ENCODE measurements around the gene INF2. TPM values are rescaled to one million over a fixed set of nuclear protein-coding genes. Genes with fewer than 3 reads are reported as not detected.

Gene INF2
- total RNA-seq, 2 donors from 2014 or later, result 162 to 264 TPM

DNA sequence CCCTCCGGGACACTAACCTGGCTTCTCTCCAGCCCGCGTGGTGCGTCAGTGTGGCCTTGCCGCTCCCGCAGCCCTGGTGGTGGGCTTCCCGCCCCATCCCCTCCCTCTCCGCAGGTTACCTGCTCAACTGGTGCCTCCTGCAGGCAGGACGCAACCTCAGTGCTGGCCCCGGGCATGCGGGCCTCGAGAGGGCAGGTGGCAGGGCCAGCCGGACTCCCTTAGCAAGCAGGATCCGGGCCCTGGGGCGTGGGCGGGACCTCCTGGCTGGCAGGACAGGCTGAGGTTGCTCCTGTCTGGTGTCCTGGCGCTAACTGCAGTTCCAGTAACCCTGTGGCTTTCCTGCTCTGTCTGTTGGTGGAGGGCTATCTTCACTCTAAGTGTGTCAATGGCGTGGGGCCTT is 26.0 kb downstream of the INF2 start:
- TF ChIP-seq CTCF (IDR thresholded peaks at IDR 0.05), result no peak
- Histone ChIP-seq H3K9ac (ENCODE audit: low read depth in 2 of 2, low read length in 2 of 2) (no peak overlapping the region), H3K4me1 (no peaks in the 10 kb centered on the region), H3K9me3 (no peaks in the 10 kb centered on the region), H3K36me3 (peaks cover 21% of the 10 kb centered on the region), H3K27ac (no peak overlapping the region), H3K27me3 (no peaks in the 10 kb centered on the region), H3K4me3 (no peak overlapping the region)
- intact Hi-C loops (cut with DNase I), result no loop called here
- no peak for DNase-seq

GRCh38 chr14:104715871-104716270 is 26.5 kb downstream of the INF2 start:
- no peaks in the 10 kb centered on the region for H3K27me3 ChIP-seq
- intact Hi-C loops (cut with DNase I), result no loop called here
- no peak overlapping the region for H3K9ac ChIP-seq (ENCODE audit: low read depth in 2 of 2, low read length in 2 of 2)
- no peak for DNase-seq
- no peaks in the 10 kb centered on the region for H3K9me3 ChIP-seq
- no peak for TF ChIP-seq CTCF (IDR thresholded peaks at IDR 0.05)
- H3K4me3 ChIP-seq, result no peak overlapping the region
- H3K27ac ChIP-seq, result no peak overlapping the region
- peaks cover 16% of the 10 kb centered on the region for H3K36me3 ChIP-seq
- H3K4me1 ChIP-seq, result no peaks in the 10 kb centered on the region

DNA sequence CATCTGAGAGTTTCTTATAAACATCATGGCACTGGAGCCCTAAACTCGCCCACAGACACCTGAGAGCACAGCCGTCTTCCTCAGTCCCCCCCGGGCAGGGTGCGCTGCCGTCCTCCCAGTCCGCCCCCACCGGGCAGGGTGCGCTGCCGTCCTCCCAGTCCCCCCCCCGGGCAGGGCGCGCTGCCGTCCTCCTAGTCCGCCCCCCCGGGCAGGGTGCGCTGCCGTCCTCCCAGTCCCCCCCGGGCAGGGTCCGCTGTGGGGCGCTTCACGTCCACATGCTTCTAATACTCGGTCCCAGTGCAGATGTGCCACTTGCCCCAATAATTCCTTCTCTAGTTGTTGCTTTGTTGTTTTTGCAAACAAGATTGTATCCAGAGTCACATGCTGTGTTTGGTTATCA is 27.7 kb downstream of the INF2 start:
- Histone ChIP-seq H3K4me3 (no peak overlapping the region), H3K36me3 (peaks cover 5% of the 10 kb centered on the region), H3K27ac (no peak overlapping the region), H3K4me1 (no peaks in the 10 kb centered on the region), H3K9me3 (no peaks in the 10 kb centered on the region), H3K9ac (ENCODE audit: low read depth in 2 of 2, low read length in 2 of 2) (no peak overlapping the region), H3K27me3 (no peaks in the 10 kb centered on the region)
- TF ChIP-seq CTCF (IDR thresholded peaks at IDR 0.05), result no peak
- DNase-seq, result no peak
- intact Hi-C loops (cut with DNase I), result no loop called here

DNA sequence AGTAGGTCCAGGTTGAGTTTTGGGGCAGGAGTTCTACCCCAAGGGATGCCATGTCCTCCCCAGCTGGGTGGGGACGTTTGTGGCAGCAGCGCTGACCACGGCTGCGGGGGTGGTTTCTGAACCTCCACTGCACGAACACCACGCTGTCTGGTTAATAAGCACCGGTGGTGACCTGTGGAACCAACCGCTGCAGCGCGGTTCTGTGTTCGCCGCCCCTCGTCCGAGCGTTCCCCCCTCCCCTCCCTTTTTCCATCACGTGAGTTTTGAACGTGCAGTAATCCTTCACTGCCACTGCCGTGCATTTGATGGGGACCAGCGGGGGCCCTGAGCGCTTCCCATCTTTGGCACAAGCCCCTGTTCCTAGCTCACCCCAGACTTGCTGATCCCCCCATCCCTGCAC is 28.2 kb downstream of the INF2 start:
- H3K27me3 ChIP-seq, result no peaks in the 10 kb centered on the region
- no peak overlapping the region for H3K9ac ChIP-seq (ENCODE audit: low read depth in 2 of 2, low read length in 2 of 2)
- intact Hi-C loops (cut with DNase I), result no loop called here
- no peaks in the 10 kb centered on the region for H3K4me1 ChIP-seq
- no peak overlapping the region for H3K4me3 ChIP-seq
- TF ChIP-seq CTCF (IDR thresholded peaks at IDR 0.05), result no peak
- no peak for DNase-seq
- no peak overlapping the region for H3K27ac ChIP-seq
- H3K9me3 ChIP-seq, result no peaks in the 10 kb centered on the region
- H3K36me3 ChIP-seq, result peaks cover under 1% of the 10 kb centered on the region

DNA sequence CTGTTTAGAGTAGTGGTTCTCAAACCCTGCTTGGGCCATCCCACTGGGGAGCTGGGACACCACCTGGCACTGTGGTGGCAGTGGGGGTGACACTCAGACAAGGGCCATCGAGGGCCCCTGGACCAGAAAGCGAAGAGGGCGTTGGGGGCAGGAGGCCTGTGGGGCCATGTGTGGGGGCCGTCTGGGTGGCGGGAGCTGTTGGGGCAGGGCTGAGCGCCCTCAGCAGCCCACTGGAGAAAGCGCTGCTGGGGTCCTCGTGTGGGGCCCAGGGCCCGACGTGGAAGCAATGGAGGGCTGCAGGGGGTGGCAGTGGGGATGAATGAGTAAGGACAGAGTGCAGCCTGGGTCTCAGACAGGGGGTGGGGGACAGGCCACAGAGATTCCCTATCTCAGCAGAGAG is 28.7 kb downstream of the INF2 start:
- DNase-seq, result no peak
- TF ChIP-seq CTCF (IDR thresholded peaks at IDR 0.05), result no peak
- Histone ChIP-seq H3K4me3 (no peak overlapping the region), H3K9ac (ENCODE audit: low read depth in 2 of 2, low read length in 2 of 2) (no peak overlapping the region), H3K27ac (no peak overlapping the region), H3K36me3 (no peaks in the 10 kb centered on the region), H3K9me3 (no peaks in the 10 kb centered on the region), H3K4me1 (peaks cover 3% of the 10 kb centered on the region), H3K27me3 (no peaks in the 10 kb centered on the region)
- intact Hi-C loops (cut with DNase I), result no loop called here

DNA sequence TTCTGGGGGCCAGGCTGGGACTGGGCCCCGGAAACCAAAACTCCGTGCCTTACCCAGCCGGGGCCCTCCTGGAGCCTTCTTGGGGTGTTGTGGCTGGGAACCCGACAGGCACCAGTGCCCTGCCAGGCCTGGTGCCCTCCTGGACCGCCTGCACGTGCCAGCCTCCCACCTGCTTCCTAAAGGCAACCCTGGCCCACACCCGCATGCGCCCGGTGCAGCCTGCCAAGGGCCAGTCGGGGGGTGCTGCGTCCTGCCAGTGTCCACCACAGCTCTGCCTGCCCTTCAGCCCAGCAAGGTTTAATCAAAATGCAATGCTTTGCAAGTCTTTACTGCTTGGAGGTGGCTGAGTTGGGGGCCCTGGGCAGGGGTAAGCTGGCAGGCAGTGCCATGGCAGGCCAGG is 29.5 kb downstream of the INF2 start:
- Histone ChIP-seq H3K36me3 (no peaks in the 10 kb centered on the region), H3K4me3 (no peak overlapping the region)

More for the DNA sequence above, 29.5 kb downstream of the INF2 start:
- DNase-seq, result no peak
- no peak for TF ChIP-seq CTCF (IDR thresholded peaks at IDR 0.05)
- Histone ChIP-seq H3K27ac (no peak overlapping the region), H3K27me3 (no peaks in the 10 kb centered on the region), H3K4me1 (peaks cover 7% of the 10 kb centered on the region), H3K9ac (ENCODE audit: low read depth in 2 of 2, low read length in 2 of 2) (no peak overlapping the region), H3K9me3 (no peaks in the 10 kb centered on the region)
- intact Hi-C loops (cut with DNase I), result no loop called here
